HEK293 (cell line): ENCODE measurements around the gene DUSP22.

Experiments
- CTCF ChIA-PET: fragments of 350-600 bp; formaldehyde crosslinking; extraction: SDS; loops from one replicate; lab custom pipeline; 2021; ENCODE audit warnings: antibody characterized with exemption; lab: Yijun Ruan, JAX
- POLR2A ChIA-PET: fragments of 300-600 bp; formaldehyde crosslinking; extraction: SDS; loops from one replicate; lab custom pipeline; 2020; ENCODE audit warnings: antibody characterized with exemption, inconsistent platforms; lab: Yijun Ruan, JAX
- H3K27ac ChIP-seq: fragments of 200-500 bp; sonication (Bioruptor generic); 2 replicates; pipeline ENCODE4 v1.5.1; 2014; ENCODE audit warnings: low read depth, low read length, control low read depth, inconsistent platforms; ENCODE audit errors: extremely low read depth
- H3K36me3 ChIP-seq, 2 experiments: fragments of 200-500 bp in 1 of 2; sonication (Bioruptor generic) in 1 of 2; 1 replicate in 1 of 2; 2 replicates in 1 of 2; pipeline ENCODE4 v1.5.1; 2014 to 2017; ENCODE audit warnings: inconsistent platforms in 2 of 2, low read length in 2 of 2; ENCODE audit not compliant: control insufficient read depth in 2 of 2, insufficient read depth in 1 of 2
- H3K4me1 ChIP-seq: fragments of 200-500 bp; sonication (Bioruptor generic); 2 replicates; pipeline ENCODE4 v1.5.1; 2014; ENCODE audit warnings: mild to moderate bottlenecking, low read length, inconsistent platforms; ENCODE audit not compliant: control insufficient read depth, insufficient read depth
- H3K4me3 ChIP-seq: 2 replicates; pipeline ENCODE4 v1.5.1; 2011; ENCODE audit warnings: low read depth, mild to moderate bottlenecking, control low read depth, low read length, moderate library complexity
- H3K9me3 ChIP-seq: fragments of 200-500 bp; sonication (Bioruptor generic); 2 replicates; pipeline ENCODE4 v1.5.1; 2014; ENCODE audit warnings: low read depth, low read length, inconsistent platforms; ENCODE audit not compliant: control insufficient read depth, insufficient read depth
- GFI1B ChIP-seq: fragments of 450-650 bp; formaldehyde crosslinking; IDR thresholded peaks from 2 replicates; pipeline ENCODE4 v1.5.1; 2016; ENCODE audit warnings: missing biosample characterization, missing genetic modification characterization
- HOXA7 ChIP-seq: sonication (generic); formaldehyde crosslinking; IDR thresholded peaks from 2 replicates; pipeline ENCODE4 v1.8.1; 2022; ENCODE audit warnings: missing genetic modification reagents, borderline replicate concordance
- HOXC10 ChIP-seq: sonication (generic); formaldehyde crosslinking; IDR thresholded peaks from 2 replicates; pipeline ENCODE4 v1.8.1; 2023; ENCODE audit warnings: mild to moderate bottlenecking, missing genetic modification reagents
- IKZF3 ChIP-seq: fragments of 450-650 bp; IDR thresholded peaks from 2 replicates; pipeline ENCODE4 v1.5.0; 2018; ENCODE audit warnings: missing biosample characterization, mild to moderate bottlenecking, missing genetic modification characterization, moderate library complexity
- MEIS1 ChIP-seq: sonication (generic); formaldehyde crosslinking; IDR thresholded peaks from 2 replicates; pipeline ENCODE4 v1.8.1; 2022; ENCODE audit warnings: missing genetic modification reagents, mild to moderate bottlenecking, borderline replicate concordance
- PRDM1 ChIP-seq: fragments of 450-650 bp; formaldehyde crosslinking; IDR thresholded peaks from 2 replicates; pipeline ENCODE4; 2016; ENCODE audit warnings: missing biosample characterization, missing genetic modification characterization
- SP3 ChIP-seq: fragments of 450-650 bp; formaldehyde crosslinking; IDR thresholded peaks from 2 replicates; pipeline ENCODE4 v1.5.1; 2016; ENCODE audit warnings: missing biosample characterization, missing genetic modification characterization
- ZBTB21 ChIP-seq: fragments of 450-650 bp; formaldehyde crosslinking; IDR thresholded peaks from 2 replicates; pipeline ENCODE4 v1.5.1; 2017; ENCODE audit warnings: missing biosample characterization, missing genetic modification characterization
- ZFP37 ChIP-seq: fragments of 450-650 bp; formaldehyde crosslinking; IDR thresholded peaks from 2 replicates; pipeline ENCODE4 v1.5.1; 2016; ENCODE audit warnings: missing biosample characterization, missing genetic modification characterization
- ZFP41 ChIP-seq: fragments of 450-650 bp; formaldehyde crosslinking; IDR thresholded peaks from 2 replicates; pipeline ENCODE4 v1.5.1; 2016; ENCODE audit warnings: missing biosample characterization, missing genetic modification characterization, borderline replicate concordance
- ZIC2 ChIP-seq: fragments of 450-650 bp; formaldehyde crosslinking; IDR thresholded peaks from 2 replicates; pipeline ENCODE4 v1.5.1; 2016; ENCODE audit warnings: missing biosample characterization, missing genetic modification characterization
- ZNF114 ChIP-seq: fragments of 450-650 bp; formaldehyde crosslinking; IDR thresholded peaks from 2 replicates; pipeline ENCODE4 v1.5.0; 2017; ENCODE audit warnings: missing biosample characterization, missing genetic modification characterization
- ZNF274 ChIP-seq, 2 experiments: fragments of 200-500 bp in 1 of 2; fragments of 450-650 bp in 1 of 2; sonication (Bioruptor generic) in 1 of 2; formaldehyde crosslinking in 1 of 2; IDR thresholded peaks; 2 replicates each; pipeline versions ENCODE4 v1.5.1 to v1.6.1; 2014 to 2016; ENCODE audit warnings: borderline replicate concordance in 1 of 2, inconsistent platforms in 1 of 2, low read length in 1 of 2, missing biosample characterization in 1 of 2, missing genetic modification characterization in 1 of 2
- ZNF335 ChIP-seq: fragments of 450-650 bp; formaldehyde crosslinking; conservative IDR thresholded peaks from 2 replicates; pipeline ENCODE4 v1.5.1; 2016; ENCODE audit warnings: missing biosample characterization, missing genetic modification characterization
- ZNF529 ChIP-seq: fragments of 450-650 bp; formaldehyde crosslinking; IDR thresholded peaks from 2 replicates; pipeline ENCODE4 v1.5.1; 2017; ENCODE audit warnings: missing genetic modification characterization, missing biosample characterization; ENCODE audit not compliant: insufficient replicate concordance
- ZNF544 ChIP-seq: fragments of 450-650 bp; formaldehyde crosslinking; IDR thresholded peaks from 2 replicates; pipeline ENCODE4 v1.5.0; 2017; ENCODE audit warnings: missing biosample characterization, missing genetic modification characterization
- ZXDB ChIP-seq: fragments of 450-650 bp; formaldehyde crosslinking; IDR thresholded peaks from 2 replicates; pipeline ENCODE4 v1.5.1; 2016; ENCODE audit warnings: missing biosample characterization, missing genetic modification characterization
- TF ChIP-seq, protein P1 (sequence below): fragments of 450-650 bp; formaldehyde crosslinking; IDR thresholded peaks from 2 replicates; pipeline ENCODE4 v1.5.1; 2016; ENCODE audit warnings: missing biosample characterization, missing genetic modification characterization, borderline replicate concordance
- TF ChIP-seq, protein P2 (sequence below): fragments of 450-650 bp; formaldehyde crosslinking; IDR thresholded peaks from 2 replicates; pipeline ENCODE4 v1.5.1; 2016; ENCODE audit warnings: missing biosample characterization, missing genetic modification characterization
- TF ChIP-seq, protein P3 (sequence below): fragments of 450-650 bp; formaldehyde crosslinking; IDR thresholded peaks from 2 replicates; pipeline ENCODE4 v1.5.1; 2016; ENCODE audit warnings: missing biosample characterization, missing genetic modification characterization
- TF ChIP-seq, protein P4 (sequence below): fragments of 450-650 bp; formaldehyde crosslinking; conservative IDR thresholded peaks from 2 replicates; pipeline ENCODE4 v1.5.1; 2016; ENCODE audit warnings: low read depth, missing biosample characterization, missing genetic modification characterization

The DUSP22 gene

DNA sequence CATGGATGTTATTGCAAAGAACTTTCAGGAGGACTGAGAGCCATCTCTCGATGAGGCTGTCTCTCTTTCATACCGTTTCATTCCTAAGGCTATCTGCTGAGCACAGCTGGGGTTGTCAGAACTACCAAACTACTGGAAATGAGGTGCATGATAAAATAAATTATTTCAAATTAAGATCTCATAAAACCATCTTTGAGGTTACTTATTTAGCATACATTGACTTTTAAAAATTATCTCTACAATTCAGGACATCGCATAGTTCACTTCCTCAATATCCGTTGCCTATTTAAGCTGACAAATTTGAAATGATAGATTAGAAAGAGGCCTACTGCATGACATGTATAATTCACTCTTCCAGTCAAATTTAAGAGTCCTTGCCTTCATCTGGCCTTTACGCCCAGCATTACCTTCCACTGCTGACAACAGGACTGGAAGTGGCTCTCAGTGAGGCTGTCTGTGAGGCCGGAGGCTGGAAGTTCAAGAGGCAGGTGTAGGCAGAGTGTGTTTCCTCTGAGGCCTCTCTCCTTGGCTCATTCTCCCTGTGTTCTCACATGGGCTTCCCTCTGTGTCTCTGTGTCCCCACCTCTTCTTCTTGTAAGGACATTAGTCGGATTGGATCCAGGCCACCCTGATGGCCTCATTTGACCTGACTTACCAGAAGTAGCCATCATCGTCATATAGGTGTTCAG, 12.8 kb upstream of the DUSP22 start (continued):
- TF ChIP-seq, protein P1, sequence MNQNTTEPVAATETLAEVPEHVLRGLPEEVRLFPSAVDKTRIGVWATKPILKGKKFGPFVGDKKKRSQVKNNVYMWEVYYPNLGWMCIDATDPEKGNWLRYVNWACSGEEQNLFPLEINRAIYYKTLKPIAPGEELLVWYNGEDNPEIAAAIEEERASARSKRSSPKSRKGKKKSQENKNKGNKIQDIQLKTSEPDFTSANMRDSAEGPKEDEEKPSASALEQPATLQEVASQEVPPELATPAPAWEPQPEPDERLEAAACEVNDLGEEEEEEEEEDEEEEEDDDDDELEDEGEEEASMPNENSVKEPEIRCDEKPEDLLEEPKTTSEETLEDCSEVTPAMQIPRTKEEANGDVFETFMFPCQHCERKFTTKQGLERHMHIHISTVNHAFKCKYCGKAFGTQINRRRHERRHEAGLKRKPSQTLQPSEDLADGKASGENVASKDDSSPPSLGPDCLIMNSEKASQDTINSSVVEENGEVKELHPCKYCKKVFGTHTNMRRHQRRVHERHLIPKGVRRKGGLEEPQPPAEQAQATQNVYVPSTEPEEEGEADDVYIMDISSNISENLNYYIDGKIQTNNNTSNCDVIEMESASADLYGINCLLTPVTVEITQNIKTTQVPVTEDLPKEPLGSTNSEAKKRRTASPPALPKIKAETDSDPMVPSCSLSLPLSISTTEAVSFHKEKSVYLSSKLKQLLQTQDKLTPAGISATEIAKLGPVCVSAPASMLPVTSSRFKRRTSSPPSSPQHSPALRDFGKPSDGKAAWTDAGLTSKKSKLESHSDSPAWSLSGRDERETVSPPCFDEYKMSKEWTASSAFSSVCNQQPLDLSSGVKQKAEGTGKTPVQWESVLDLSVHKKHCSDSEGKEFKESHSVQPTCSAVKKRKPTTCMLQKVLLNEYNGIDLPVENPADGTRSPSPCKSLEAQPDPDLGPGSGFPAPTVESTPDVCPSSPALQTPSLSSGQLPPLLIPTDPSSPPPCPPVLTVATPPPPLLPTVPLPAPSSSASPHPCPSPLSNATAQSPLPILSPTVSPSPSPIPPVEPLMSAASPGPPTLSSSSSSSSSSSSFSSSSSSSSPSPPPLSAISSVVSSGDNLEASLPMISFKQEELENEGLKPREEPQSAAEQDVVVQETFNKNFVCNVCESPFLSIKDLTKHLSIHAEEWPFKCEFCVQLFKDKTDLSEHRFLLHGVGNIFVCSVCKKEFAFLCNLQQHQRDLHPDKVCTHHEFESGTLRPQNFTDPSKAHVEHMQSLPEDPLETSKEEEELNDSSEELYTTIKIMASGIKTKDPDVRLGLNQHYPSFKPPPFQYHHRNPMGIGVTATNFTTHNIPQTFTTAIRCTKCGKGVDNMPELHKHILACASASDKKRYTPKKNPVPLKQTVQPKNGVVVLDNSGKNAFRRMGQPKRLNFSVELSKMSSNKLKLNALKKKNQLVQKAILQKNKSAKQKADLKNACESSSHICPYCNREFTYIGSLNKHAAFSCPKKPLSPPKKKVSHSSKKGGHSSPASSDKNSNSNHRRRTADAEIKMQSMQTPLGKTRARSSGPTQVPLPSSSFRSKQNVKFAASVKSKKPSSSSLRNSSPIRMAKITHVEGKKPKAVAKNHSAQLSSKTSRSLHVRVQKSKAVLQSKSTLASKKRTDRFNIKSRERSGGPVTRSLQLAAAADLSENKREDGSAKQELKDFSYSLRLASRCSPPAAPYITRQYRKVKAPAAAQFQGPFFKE (tag by site-specific recombination), result no peak
- TF ChIP-seq, protein P2, sequence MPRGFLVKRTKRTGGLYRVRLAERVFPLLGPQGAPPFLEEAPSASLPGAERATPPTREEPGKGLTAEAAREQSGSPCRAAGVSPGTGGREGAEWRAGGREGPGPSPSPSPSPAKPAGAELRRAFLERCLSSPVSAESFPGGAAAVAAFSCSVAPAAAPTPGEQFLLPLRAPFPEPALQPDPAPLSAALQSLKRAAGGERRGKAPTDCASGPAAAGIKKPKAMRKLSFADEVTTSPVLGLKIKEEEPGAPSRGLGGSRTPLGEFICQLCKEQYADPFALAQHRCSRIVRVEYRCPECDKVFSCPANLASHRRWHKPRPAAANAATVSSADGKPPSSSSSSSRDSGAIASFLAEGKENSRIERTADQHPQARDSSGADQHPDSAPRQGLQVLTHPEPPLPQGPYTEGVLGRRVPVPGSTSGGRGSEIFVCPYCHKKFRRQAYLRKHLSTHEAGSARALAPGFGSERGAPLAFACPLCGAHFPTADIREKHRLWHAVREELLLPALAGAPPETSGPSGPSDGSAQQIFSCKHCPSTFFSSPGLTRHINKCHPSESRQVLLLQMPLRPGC (tag by site-specific recombination), result no peak
- TF ChIP-seq ZBTB21 (tag by site-specific recombination), result no peak

DNA sequence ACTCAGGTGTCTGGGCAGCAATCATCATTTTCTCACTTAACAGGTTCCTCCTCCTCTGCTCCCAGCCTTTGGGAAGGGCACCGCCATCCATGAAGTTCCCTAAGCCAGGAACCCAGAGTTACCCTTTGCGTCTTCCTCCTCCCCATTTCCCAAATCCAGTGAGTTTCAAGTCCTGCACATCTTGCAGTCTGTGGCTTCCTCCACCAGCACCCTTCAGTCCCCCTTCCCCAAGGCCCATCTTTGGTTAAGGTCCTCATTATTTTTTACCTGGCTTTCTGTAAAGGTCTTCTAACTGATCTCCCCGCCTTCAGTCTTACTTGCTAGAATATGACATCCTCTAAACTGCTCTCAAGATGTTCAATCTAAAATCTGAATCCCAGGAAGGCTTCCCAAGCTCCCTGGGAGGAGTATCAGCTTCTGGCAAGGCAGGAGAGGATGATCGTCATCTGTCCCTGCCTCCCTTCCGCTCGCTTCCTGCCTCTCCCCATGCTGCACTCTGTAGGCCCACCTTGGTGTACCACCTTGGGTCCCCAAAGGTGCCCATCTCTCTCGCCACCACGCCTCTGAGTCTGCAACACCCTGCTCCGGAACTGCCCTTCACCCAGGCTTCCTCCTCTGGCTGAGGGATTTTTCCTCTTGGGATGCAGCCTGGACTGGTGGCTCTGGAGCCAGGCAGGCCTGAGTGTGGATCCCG, 11.4 kb upstream of the DUSP22 start:
- Histone ChIP-seq H3K27ac (no peak overlapping the region), H3K36me3 (no peaks in the 10 kb centered on the region), H3K4me1 (no peaks in the 10 kb centered on the region), H3K4me3 (no peak overlapping the region), H3K9me3 (no peaks in the 10 kb centered on the region)
- CTCF ChIA-PET, result no interaction called here
- POLR2A ChIA-PET, result no interaction called here
- TF ChIP-seq ZFP37 (tag by site-specific recombination) (no peak), SP3 (tag by site-specific recombination) (no peak), PRDM1 (tag by site-specific recombination) (no peak), HOXC10 (CRISPR knock-in tag) (no peak), ZNF544 (no peak), ZNF335 (tag by site-specific recombination) (no peak), MEIS1 (CRISPR knock-in tag) (no peak), ZNF114 (tag by site-specific recombination) (no peak), IKZF3 (tag by site-specific recombination) (no peak), ZXDB (tag by site-specific recombination) (no peak), ZNF274 (IDR thresholded peaks at IDR 0.05; ENCODE audit: low read length) (no peak), ZNF274 (tag by site-specific recombination; IDR thresholded peaks at IDR 0.05; ENCODE audit: borderline replicate concordance) (no peak), HOXA7 (no peak), ZIC2 (tag by site-specific recombination) (no peak), ZFP41 (tag by site-specific recombination) (no peak), ZNF529 (tag by site-specific recombination) (no peak), GFI1B (tag by site-specific recombination) (no peak)
- TF ChIP-seq, protein P3, sequence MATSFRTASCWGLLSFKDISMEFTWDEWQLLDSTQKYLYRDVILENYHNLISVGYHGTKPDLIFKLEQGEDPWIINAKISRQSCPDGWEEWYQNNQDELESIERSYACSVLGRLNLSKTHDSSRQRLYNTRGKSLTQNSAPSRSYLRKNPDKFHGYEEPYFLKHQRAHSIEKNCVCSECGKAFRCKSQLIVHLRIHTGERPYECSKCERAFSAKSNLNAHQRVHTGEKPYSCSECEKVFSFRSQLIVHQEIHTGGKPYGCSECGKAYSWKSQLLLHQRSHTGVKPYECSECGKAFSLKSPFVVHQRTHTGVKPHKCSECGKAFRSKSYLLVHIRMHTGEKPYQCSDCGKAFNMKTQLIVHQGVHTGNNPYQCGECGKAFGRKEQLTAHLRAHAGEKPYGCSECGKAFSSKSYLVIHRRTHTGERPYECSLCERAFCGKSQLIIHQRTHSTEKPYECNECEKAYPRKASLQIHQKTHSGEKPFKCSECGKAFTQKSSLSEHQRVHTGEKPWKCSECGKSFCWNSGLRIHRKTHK (tag by site-specific recombination), result no peak
- TF ChIP-seq, protein P4, sequence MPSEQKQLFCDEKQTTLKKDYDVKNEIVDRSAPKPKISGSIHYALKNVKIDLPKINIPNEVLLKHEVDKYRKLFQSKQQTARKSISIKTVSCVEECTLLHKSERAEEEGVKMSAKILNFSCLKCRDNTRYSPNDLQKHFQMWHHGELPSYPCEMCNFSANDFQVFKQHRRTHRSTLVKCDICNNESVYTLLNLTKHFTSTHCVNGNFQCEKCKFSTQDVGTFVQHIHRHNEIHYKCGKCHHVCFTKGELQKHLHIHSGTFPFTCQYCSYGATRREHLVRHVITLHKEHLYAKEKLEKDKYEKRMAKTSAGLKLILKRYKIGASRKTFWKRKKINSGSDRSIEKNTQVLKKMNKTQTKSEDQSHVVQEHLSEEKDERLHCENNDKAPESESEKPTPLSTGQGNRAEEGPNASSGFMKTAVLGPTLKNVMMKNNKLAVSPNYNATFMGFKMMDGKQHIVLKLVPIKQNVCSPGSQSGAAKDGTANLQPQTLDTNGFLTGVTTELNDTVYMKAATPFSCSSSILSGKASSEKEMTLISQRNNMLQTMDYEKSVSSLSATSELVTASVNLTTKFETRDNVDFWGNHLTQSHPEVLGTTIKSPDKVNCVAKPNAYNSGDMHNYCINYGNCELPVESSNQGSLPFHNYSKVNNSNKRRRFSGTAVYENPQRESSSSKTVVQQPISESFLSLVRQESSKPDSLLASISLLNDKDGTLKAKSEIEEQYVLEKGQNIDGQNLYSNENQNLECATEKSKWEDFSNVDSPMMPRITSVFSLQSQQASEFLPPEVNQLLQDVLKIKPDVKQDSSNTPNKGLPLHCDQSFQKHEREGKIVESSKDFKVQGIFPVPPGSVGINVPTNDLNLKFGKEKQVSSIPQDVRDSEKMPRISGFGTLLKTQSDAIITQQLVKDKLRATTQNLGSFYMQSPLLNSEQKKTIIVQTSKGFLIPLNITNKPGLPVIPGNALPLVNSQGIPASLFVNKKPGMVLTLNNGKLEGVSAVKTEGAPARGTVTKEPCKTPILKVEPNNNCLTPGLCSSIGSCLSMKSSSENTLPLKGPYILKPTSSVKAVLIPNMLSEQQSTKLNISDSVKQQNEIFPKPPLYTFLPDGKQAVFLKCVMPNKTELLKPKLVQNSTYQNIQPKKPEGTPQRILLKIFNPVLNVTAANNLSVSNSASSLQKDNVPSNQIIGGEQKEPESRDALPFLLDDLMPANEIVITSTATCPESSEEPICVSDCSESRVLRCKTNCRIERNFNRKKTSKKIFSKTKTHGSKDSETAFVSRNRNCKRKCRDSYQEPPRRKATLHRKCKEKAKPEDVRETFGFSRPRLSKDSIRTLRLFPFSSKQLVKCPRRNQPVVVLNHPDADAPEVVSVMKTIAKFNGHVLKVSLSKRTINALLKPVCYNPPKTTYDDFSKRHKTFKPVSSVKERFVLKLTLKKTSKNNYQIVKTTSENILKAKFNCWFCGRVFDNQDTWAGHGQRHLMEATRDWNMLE (tag by site-specific recombination), result no peak
